SU-DHL-6 (cell line): Measurements from ENCODE around the gene ZNF689.

Experiments
- CTCF ChIP-seq: fragments of 200-600 bp; sonication (generic); IDR thresholded peaks from one replicate; pipeline ENCODE4 v1.5.1; 2017; ENCODE audit warnings: antibody characterized with exemption, mild to moderate bottlenecking, low read length, moderate library complexity; ENCODE audit not compliant: insufficient read depth, poor library complexity, severe bottlenecking
- EZH2phosphoT487 ChIP-seq: fragments of 200-600 bp; sonication (generic), shearing (Covaris generic); conservative IDR thresholded peaks from 2 replicates; pipeline ENCODE4 v1.6.1; 2018; ENCODE audit warnings: mild to moderate bottlenecking, antibody characterized with exemption, low read length, moderate library complexity, mixed read lengths

- TF ChIP-seq CTCF: no peak
- TF ChIP-seq EZH2phosphoT487: no peak
Observed at GRCh38 chr16:30650369-30651123, 40.4 kb upstream of the ZNF689 start, which contains the start of gene PRR14.
